Loucy (cell line): ENCODE measurements around the gene GHRH.

Source experiments
- H2AFZ ChIP-seq: fragments of 200-600 bp; sonication (generic); 2 replicates; pipeline ENCODE4 v1.6.0; 2016; ENCODE audit warnings: antibody characterized with exemption, mild to moderate bottlenecking, low read length, moderate library complexity
- H3F3A ChIP-seq: fragments of 200-600 bp; 2 replicates; pipeline ENCODE4 v1.6.0; 2016; ENCODE audit warnings: antibody characterized with exemption, low read depth, mild to moderate bottlenecking
- H3K27me3 ChIP-seq: fragments of 200-600 bp; sonication (generic); 2 replicates; pipeline ENCODE4 v1.6.1; 2014; ENCODE audit warnings: low read length, mild to moderate bottlenecking; ENCODE audit not compliant: insufficient read depth, poor library complexity, severe bottlenecking
- H3K36me3 ChIP-seq: fragments of 200-600 bp; sonication (generic); 2 replicates; pipeline ENCODE4 v1.6.1; 2016; ENCODE audit warnings: low read length; ENCODE audit not compliant: insufficient read depth
- H3K4me1 ChIP-seq: fragments of 200-600 bp; sonication (generic); 2 replicates; pipeline ENCODE4 v1.5.1; 2014; ENCODE audit warnings: low read length, mild to moderate bottlenecking; ENCODE audit not compliant: insufficient read depth, poor library complexity, severe bottlenecking
- H3K4me2 ChIP-seq: fragments of 200-600 bp; sonication (generic); 2 replicates; pipeline ENCODE4 v1.6.0; 2014; ENCODE audit warnings: antibody characterized with exemption, low read length, low read depth, mild to moderate bottlenecking; ENCODE audit not compliant: poor library complexity, severe bottlenecking
- H3K4me3 ChIP-seq: fragments of 200-600 bp; sonication (generic); 2 replicates; pipeline ENCODE4 v1.5.1; 2014; ENCODE audit warnings: low read length, mild to moderate bottlenecking, mixed read lengths; ENCODE audit not compliant: poor library complexity, severe bottlenecking
- H3K79me2 ChIP-seq: fragments of 200-600 bp; sonication (generic); 2 replicates; pipeline ENCODE4 v1.6.1; 2014; ENCODE audit warnings: low read length; ENCODE audit not compliant: insufficient read depth
- H3K9ac ChIP-seq: fragments of 200-600 bp; sonication (generic); 2 replicates; pipeline ENCODE4 v1.6.0; 2014; ENCODE audit warnings: mild to moderate bottlenecking, low read depth, low read length, moderate library complexity; ENCODE audit not compliant: poor library complexity, severe bottlenecking
- H3K9me2 ChIP-seq: fragments of 200-600 bp; sonication (generic); replicated peaks from 2 replicates; pipeline ENCODE4 v1.6.1; 2016; ENCODE audit warnings: low read depth, low read length, mixed read lengths
- H3K9me3 ChIP-seq: fragments of 200-600 bp; sonication (generic); 2 replicates; pipeline ENCODE4 v1.6.1; 2014; ENCODE audit warnings: mild to moderate bottlenecking, antibody characterized with exemption, low read length, low read depth; ENCODE audit not compliant: insufficient read depth
- H4K20me1 ChIP-seq: fragments of 200-600 bp; sonication (generic); 2 replicates; pipeline ENCODE4 v1.6.0; 2014; ENCODE audit warnings: antibody characterized with exemption, low read length, mild to moderate bottlenecking; ENCODE audit not compliant: insufficient read depth, poor library complexity, severe bottlenecking
- CTCF ChIP-seq: fragments of 200-600 bp; sonication (generic); conservative IDR thresholded peaks from 2 replicates; pipeline ENCODE4 v1.5.1; 2014; ENCODE audit warnings: mild to moderate bottlenecking, antibody characterized with exemption, low read length
- EZH2phosphoT487 ChIP-seq: fragments of 200-600 bp; IDR thresholded peaks from 2 replicates; pipeline ENCODE4 v1.6.1; 2018; ENCODE audit warnings: antibody characterized with exemption, mild to moderate bottlenecking, moderate library complexity, borderline replicate concordance

The GHRH gene

DNA sequence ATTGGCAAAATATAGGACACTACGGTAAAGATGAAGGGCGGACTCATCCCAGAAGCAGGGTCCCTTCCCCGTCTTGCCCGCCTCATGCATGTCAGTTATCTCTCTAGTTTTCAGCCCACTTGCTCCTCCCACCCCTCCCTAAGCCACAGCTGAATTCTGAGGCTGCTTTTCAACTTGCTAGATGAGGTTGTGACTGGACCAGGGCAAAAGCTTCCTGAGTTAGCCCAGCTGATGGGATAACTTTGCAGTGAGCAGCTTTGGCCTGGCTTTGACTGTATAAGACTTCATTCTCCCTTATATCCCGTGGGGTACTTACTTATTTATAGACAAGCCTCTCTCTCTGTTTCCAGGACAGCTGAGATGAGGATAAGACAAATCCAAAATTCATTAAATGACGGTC lies 23.2 kb downstream of the GHRH start:
- H4K20me1 ChIP-seq = no peaks in the 10 kb centered on the region

DNA sequence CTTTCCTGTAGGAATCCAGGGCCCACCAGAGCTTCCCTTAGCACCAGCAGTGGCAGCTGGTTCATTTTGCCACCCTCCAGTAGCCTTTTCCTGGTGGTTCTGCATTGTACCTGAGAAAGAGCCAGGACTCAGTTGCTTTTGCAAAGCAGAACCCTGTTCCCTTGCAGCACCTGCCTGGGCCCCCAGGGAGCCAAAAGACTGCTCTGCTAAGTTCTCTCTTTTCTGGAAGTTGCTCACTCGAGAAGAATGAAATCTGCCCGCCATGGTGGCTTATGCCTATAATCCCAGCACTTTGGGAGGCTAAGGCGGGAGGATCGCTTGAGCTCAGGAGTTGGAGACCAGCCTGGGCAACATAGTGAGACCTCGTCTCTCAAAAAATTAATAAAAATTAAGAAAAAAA lies 24.0 kb downstream of the GHRH start:
- no peaks in the 10 kb centered on the region for H3K4me1 ChIP-seq
- no peak overlapping the region for H3K4me2 ChIP-seq
- H3K9me2 ChIP-seq = no peaks in the 10 kb centered on the region
- no peaks in the 10 kb centered on the region for H3K9me3 ChIP-seq
- TF ChIP-seq CTCF (no peak), EZH2phosphoT487 (no peak)
- H3K36me3 ChIP-seq = peaks cover 97% of the 10 kb centered on the region
- no peak overlapping the region for H3K4me3 ChIP-seq
- no peaks in the 10 kb centered on the region for H3K27me3 ChIP-seq
- H3K79me2 ChIP-seq = no peaks in the 10 kb centered on the region
- no peaks in the 10 kb centered on the region for H4K20me1 ChIP-seq
- no peak overlapping the region for H2AFZ ChIP-seq
- no peak overlapping the region for H3K9ac ChIP-seq
- H3F3A ChIP-seq = no peaks in the 10 kb centered on the region

More for the DNA sequence above, 23.2 kb downstream of the GHRH start:
- no peak overlapping the region for H3K4me2 ChIP-seq
- peaks cover 97% of the 10 kb centered on the region for H3K36me3 ChIP-seq
- TF ChIP-seq CTCF (no peak), EZH2phosphoT487 (no peak)
- H3K27me3 ChIP-seq = no peaks in the 10 kb centered on the region
- no peaks in the 10 kb centered on the region for H3K79me2 ChIP-seq
- no peak overlapping the region for H2AFZ ChIP-seq
- H3K9me2 ChIP-seq = no peaks in the 10 kb centered on the region
- H3K9ac ChIP-seq = no peak overlapping the region
- H3K4me1 ChIP-seq = no peaks in the 10 kb centered on the region
- no peak overlapping the region for H3K4me3 ChIP-seq
- H3K9me3 ChIP-seq = no peaks in the 10 kb centered on the region
- H3F3A ChIP-seq = no peaks in the 10 kb centered on the region

GRCh38 chr20:37236462-37236861 lies 25.2 kb downstream of the GHRH start:
- Histone ChIP-seq H3K4me1 (no peaks in the 10 kb centered on the region), H3K9me3 (no peaks in the 10 kb centered on the region), H2AFZ (no peak overlapping the region), H3F3A (no peaks in the 10 kb centered on the region), H3K79me2 (no peaks in the 10 kb centered on the region), H4K20me1 (no peaks in the 10 kb centered on the region), H3K4me3 (no peak overlapping the region), H3K27me3 (no peaks in the 10 kb centered on the region), H3K36me3 (peaks cover 97% of the 10 kb centered on the region), H3K9ac (no peak overlapping the region), H3K9me2 (no peaks in the 10 kb centered on the region), H3K4me2 (no peak overlapping the region)
- TF ChIP-seq EZH2phosphoT487 (no peak), CTCF (no peak)
